ENCODE data around the gene TOMM5. TPM values are rescaled to one million over a fixed set of nuclear protein-coding genes. Genes with fewer than 3 reads are reported as not detected.

Gene TOMM5
- total RNA-seq, 4 donors from 2014 or later: 14.3 to 70.3 (median 63.1) TPM

DNA sequence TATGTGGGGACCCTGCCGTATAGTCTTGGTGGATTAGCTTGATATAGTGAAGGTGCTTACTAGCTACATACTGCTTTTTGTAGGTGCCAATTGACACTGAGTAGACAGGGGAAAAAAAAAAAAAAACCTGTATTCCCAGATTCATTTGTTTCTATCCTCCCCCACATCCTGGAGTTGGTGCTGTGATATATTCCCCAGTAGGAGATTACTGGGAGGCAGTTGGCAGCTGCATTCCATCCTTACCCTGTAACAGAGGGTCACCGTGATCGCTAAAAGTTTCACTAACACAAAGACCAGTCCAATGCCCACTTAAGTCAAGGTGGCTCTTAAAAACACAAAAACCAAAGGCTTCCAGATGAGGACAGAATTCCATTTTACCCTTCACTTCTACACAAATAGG, 27.4 kb upstream of the TOMM5 start:
- H3K4me3 ChIP-seq: no peak overlapping the region
- intact Hi-C loops (cut with DNase I; ENCODE audit: low total_unique reads): no loop called here
- no peak overlapping the region for H3K27ac ChIP-seq
- no peak for DNase-seq
- H3K9me3 ChIP-seq: no peaks in the 10 kb centered on the region
- TF ChIP-seq POLR2A (IDR thresholded peaks at IDR 0.05) (no peak), EP300 (IDR thresholded peaks at IDR 0.05; ENCODE audit: low read depth) (no peak), POLR2AphosphoS5 (IDR thresholded peaks at IDR 0.05) (no peak)
- TF ChIP-seq, protein P1, sequence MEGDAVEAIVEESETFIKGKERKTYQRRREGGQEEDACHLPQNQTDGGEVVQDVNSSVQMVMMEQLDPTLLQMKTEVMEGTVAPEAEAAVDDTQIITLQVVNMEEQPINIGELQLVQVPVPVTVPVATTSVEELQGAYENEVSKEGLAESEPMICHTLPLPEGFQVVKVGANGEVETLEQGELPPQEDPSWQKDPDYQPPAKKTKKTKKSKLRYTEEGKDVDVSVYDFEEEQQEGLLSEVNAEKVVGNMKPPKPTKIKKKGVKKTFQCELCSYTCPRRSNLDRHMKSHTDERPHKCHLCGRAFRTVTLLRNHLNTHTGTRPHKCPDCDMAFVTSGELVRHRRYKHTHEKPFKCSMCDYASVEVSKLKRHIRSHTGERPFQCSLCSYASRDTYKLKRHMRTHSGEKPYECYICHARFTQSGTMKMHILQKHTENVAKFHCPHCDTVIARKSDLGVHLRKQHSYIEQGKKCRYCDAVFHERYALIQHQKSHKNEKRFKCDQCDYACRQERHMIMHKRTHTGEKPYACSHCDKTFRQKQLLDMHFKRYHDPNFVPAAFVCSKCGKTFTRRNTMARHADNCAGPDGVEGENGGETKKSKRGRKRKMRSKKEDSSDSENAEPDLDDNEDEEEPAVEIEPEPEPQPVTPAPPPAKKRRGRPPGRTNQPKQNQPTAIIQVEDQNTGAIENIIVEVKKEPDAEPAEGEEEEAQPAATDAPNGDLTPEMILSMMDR (IDR thresholded peaks at IDR 0.05): no peak
- H3K4me1 ChIP-seq: no peaks in the 10 kb centered on the region
- WGBS, 2 donors (ENCODE audit: low coverage in 1 of 2): 80 to 89% methylated on average over 3 of the region's 3 CpGs
- in situ Hi-C loops (cut with MboI; ENCODE audit: low pct_ligation_motif_present in 1 of 4, low pct_unique_long_range_greater_than_20kb in 1 of 4, low sequenced_read_pairs in 3 of 4): no loop called here
- no peaks in the 10 kb centered on the region for H3K36me3 ChIP-seq
- H3K27me3 ChIP-seq: no peaks in the 10 kb centered on the region

DNA sequence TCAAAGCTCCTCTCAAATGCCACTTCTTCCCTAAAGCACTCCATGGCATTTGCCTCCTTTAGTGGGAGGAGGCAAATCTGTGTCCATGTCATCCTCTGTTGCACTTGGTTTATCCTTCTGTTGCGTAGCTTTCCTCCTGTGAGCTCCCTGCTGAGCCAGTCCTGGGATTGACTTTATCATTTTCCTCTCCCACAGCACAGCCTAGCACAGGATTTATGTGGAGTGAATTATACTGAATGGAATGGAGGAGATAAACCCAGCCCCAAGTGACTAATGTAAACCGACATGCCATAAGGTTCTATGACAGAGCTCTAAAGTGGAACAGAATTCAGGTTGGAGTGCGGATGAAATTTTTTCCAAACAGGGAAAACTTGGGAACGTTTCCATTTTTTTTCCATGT, 26.4 kb upstream of the TOMM5 start:
- no peak for DNase-seq
- WGBS, 2 donors (ENCODE audit: low coverage in 1 of 2): 87 to 90% methylated on average over 2 to 4 of the region's 4 CpGs
- no peaks in the 10 kb centered on the region for H3K9me3 ChIP-seq
- TF ChIP-seq POLR2A (IDR thresholded peaks at IDR 0.05) (no peak), EP300 (IDR thresholded peaks at IDR 0.05; ENCODE audit: low read depth) (no peak), POLR2AphosphoS5 (IDR thresholded peaks at IDR 0.05) (no peak)
- TF ChIP-seq, protein P1 (IDR thresholded peaks at IDR 0.05): no peak
- H3K4me3 ChIP-seq: no peak overlapping the region
- no peaks in the 10 kb centered on the region for H3K36me3 ChIP-seq
- intact Hi-C loops (cut with DNase I; ENCODE audit: low total_unique reads) (no loop called here), in situ Hi-C loops (cut with MboI; ENCODE audit: low pct_ligation_motif_present in 1 of 4, low pct_unique_long_range_greater_than_20kb in 1 of 4, low sequenced_read_pairs in 3 of 4) (no loop called here)
- H3K27me3 ChIP-seq: no peaks in the 10 kb centered on the region
- H3K27ac ChIP-seq: no peak overlapping the region
- no peaks in the 10 kb centered on the region for H3K4me1 ChIP-seq

DNA sequence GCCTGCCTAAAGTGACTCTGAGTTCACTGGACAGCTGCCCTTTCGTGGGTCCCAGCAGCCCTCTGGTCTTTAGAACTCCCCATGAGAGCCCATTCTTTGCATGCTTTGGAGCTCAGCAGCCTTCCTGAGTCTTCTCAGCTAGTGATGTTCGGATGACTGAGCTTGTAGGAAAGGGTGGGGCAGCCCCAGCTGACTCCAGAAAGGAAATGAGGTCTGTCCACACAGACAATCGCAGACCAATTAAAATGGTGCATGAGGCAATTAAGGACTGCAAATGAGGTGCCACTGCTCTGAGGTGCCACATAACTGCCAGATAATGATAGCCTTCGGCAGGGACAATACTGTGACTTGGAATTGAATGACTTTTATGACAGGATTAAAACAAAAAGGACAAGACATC, 25.4 kb upstream of the TOMM5 start:
- in situ Hi-C loops (cut with MboI; ENCODE audit: low pct_ligation_motif_present in 1 of 4, low pct_unique_long_range_greater_than_20kb in 1 of 4, low sequenced_read_pairs in 3 of 4): no loop called here
- TF ChIP-seq POLR2A (IDR thresholded peaks at IDR 0.05) (no peak), POLR2AphosphoS5 (IDR thresholded peaks at IDR 0.05) (no peak), EP300 (IDR thresholded peaks at IDR 0.05; ENCODE audit: low read depth) (no peak)
- TF ChIP-seq, protein P1 (IDR thresholded peaks at IDR 0.05): no peak
- H3K9me3 ChIP-seq: no peaks in the 10 kb centered on the region
- intact Hi-C loops (cut with DNase I; ENCODE audit: low total_unique reads): no loop called here
- H3K27ac ChIP-seq: no peak overlapping the region
- DNase-seq: no peak
- H3K4me1 ChIP-seq: no peaks in the 10 kb centered on the region
- H3K27me3 ChIP-seq: no peaks in the 10 kb centered on the region
- WGBS, 2 donors (ENCODE audit: low coverage in 1 of 2): 52 to 71% methylated on average over 1 to 4 of the region's 4 CpGs
- H3K4me3 ChIP-seq: no peak overlapping the region
- no peaks in the 10 kb centered on the region for H3K36me3 ChIP-seq

DNA sequence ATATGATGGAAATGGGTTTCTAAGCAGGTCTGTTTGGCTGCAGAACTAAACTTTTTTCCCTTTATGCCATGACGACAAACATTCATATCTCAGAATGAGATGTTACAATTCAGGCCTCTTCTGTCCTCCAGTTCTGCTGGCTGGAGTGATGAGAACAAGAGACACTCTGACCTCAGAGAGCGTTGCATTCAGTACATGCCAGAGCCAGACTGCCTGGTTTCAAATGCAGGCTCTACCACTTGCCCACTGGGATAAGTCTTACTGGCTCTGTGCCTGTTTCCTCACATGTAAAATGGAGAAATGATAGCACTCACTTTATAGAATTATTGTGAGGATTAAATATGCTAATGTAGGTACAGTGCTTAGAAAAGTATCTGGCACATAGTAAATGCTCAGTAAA, 24.8 kb upstream of the TOMM5 start:
- in situ Hi-C loops (cut with MboI; ENCODE audit: low pct_ligation_motif_present in 1 of 4, low pct_unique_long_range_greater_than_20kb in 1 of 4, low sequenced_read_pairs in 3 of 4): no loop called here
- H3K4me3 ChIP-seq: no peak overlapping the region
- no peak overlapping the region for H3K27ac ChIP-seq
- no peaks in the 10 kb centered on the region for H3K27me3 ChIP-seq
- no peaks in the 10 kb centered on the region for H3K36me3 ChIP-seq
- H3K9me3 ChIP-seq: no peaks in the 10 kb centered on the region
- H3K4me1 ChIP-seq: no peaks in the 10 kb centered on the region
- intact Hi-C loops (cut with DNase I; ENCODE audit: low total_unique reads): no loop called here
- WGBS, 2 donors (ENCODE audit: low coverage in 1 of 2): 88 to 90% methylated on average over 2 of the region's 2 CpGs
- TF ChIP-seq POLR2AphosphoS5 (IDR thresholded peaks at IDR 0.05) (no peak), POLR2A (IDR thresholded peaks at IDR 0.05) (no peak), EP300 (IDR thresholded peaks at IDR 0.05; ENCODE audit: low read depth) (no peak)
- TF ChIP-seq, protein P1 (IDR thresholded peaks at IDR 0.05): no peak
- DNase-seq: no peak
